Progenitor cell of endocrine pancreas (in vitro differentiated cells): ENCODE results near the gene KIFC1. TPM values are rescaled to one million over a fixed set of nuclear protein-coding genes. Genes with fewer than 3 reads are reported as not detected.

Experiments used
- DNase-seq: peaks from one replicate; pipeline ENCODE4 v3.0.0; 2021; ENCODE audit warnings: low spot score; ENCODE audit not compliant: unreplicated experiment
- H3K27ac Mint-ChIP-seq: 2 replicates; pipeline ENCODE4 v1.8.0; 2021; ENCODE audit warnings: mild to moderate bottlenecking, moderate library complexity, mixed read lengths
- H3K27me3 Mint-ChIP-seq: 2 replicates; pipeline ENCODE4 v1.8.0; 2021; ENCODE audit warnings: mixed read lengths
- H3K36me3 Mint-ChIP-seq: 2 replicates; pipeline ENCODE4 v1.8.0; 2022; ENCODE audit warnings: mixed read lengths; ENCODE audit not compliant: insufficient read depth
- H3K4me1 Mint-ChIP-seq: 2 replicates; pipeline ENCODE4 v1.8.0; 2021; ENCODE audit warnings: low read depth, mixed read lengths
- H3K4me3 Mint-ChIP-seq: 2 replicates; pipeline ENCODE4 v1.8.0; 2021; ENCODE audit warnings: low read depth, mild to moderate bottlenecking, moderate library complexity, mixed read lengths
- H3K9me3 Mint-ChIP-seq: 2 replicates; pipeline ENCODE4 v1.8.0; 2021; ENCODE audit warnings: low read depth, mixed read lengths
- CTCF ChIP-seq: fragments of 200-600 bp; sonication (generic); IDR thresholded peaks from one replicate; pipeline ENCODE4 v1.5.0; 2021; ENCODE audit warnings: antibody characterized with exemption, mild to moderate bottlenecking; ENCODE audit not compliant: unreplicated experiment
- total RNA-seq: library from RNA; stranded (reverse); gene quantifications from 2 replicates; pipeline ENCODE4 v1.2.1, GENCODE V29; 2021

Gene KIFC1
- total RNA-seq, 1 donor from 2014 or later: 46.6 TPM

GRCh38 chr6:33416386-33417127 is 24.9 kb downstream of the KIFC1 start:
- peak overlapping the region; percentile 98 for H3K4me3 Mint-ChIP-seq
- H3K27me3 Mint-ChIP-seq: no peaks in the 10 kb centered on the region
- TF ChIP-seq CTCF: no peak
- DNase-seq: no peak
- H3K36me3 Mint-ChIP-seq: peaks cover 8% of the 10 kb centered on the region
- H3K4me1 Mint-ChIP-seq: peaks cover 41% of the 10 kb centered on the region
- no peaks in the 10 kb centered on the region for H3K9me3 Mint-ChIP-seq
- peak overlapping the region; percentile 99 for H3K27ac Mint-ChIP-seq

GRCh38 chr6:33417128-33417902 is 25.7 kb downstream of the KIFC1 start:
- Mint-ChIP-seq H3K36me3 (peaks cover 8% of the 10 kb centered on the region), H3K27me3 (no peaks in the 10 kb centered on the region), H3K4me1 (peaks cover 39% of the 10 kb centered on the region), H3K27ac (peak overlapping the region; percentile 99), H3K9me3 (no peaks in the 10 kb centered on the region), H3K4me3 (peak overlapping the region; percentile 98)
- TF ChIP-seq CTCF: no peak
- DNase-seq: no peak

- Mint-ChIP-seq H3K9me3 (no peaks in the 10 kb centered on the region), H3K4me1 (peaks cover 38% of the 10 kb centered on the region), H3K27me3 (no peaks in the 10 kb centered on the region), H3K36me3 (peaks cover 8% of the 10 kb centered on the region), H3K4me3 (peak within 1 kb of the TSS; percentile 98), H3K27ac (peak within 1 kb of the TSS; percentile 99)
- peak; percentile 43 for TF ChIP-seq CTCF
- peak; percentile 95 for DNase-seq
These were observed 26.5 kb downstream of the KIFC1 start, which contains the start of gene CUTA for GRCh38 chr6:33417903-33418689. CUTA (minus strand) TSS chr6:33418107; CDS start chr6:33418000, 107 bp downstream.

GRCh38 chr6:33418690-33419291 is 27.2 kb downstream of the KIFC1 start:
- Mint-ChIP-seq H3K36me3 (peaks cover 8% of the 10 kb centered on the region), H3K27me3 (no peaks in the 10 kb centered on the region), H3K27ac (peak overlapping the region; percentile 99), H3K9me3 (no peaks in the 10 kb centered on the region), H3K4me3 (peak overlapping the region; percentile 98), H3K4me1 (peaks cover 39% of the 10 kb centered on the region)
- TF ChIP-seq CTCF: no peak
- DNase-seq: no peak
